Measurements from ENCODE around the gene IFNGR2.
A peak's percentile ranks its signal among the peaks of the same experiment; 100 is the strongest.
"Not testable (repeated sequence)": the region's sequence is repeated elsewhere in the genome, so short reads cannot be mapped to it uniquely, and the experiment has no call there.

IFNGR2 gene

GRCh38 chr21:33360881-33361602 lies 42.2 kb upstream of the IFNGR2 start:
- ChIA-PET CTCF (interaction anchor here (0.7 to 5.6 kb wide), 61 partner anchors 12 to 718 kb away, joined by 3 to 142 read pairs (median 6); partner anchors contain the start of genes IFNAR1, IL10RB and TMEM50B), POLR2A (interaction anchor here (0.6 to 2.0 kb wide), 5 partner anchors 43 to 713 kb away, joined by 3 to 12 read pairs (median 7); partner anchors contain the start of genes IFNGR2, MRPS6, SLC5A3 and TMEM50B)
- peak; percentile 80 for DNase-seq (ENCODE audit: extremely low spot score)
- peak; percentile 92 for TF ChIP-seq CTCF (IDR thresholded peaks at IDR 0.05; ENCODE audit: control extremely low read depth, extremely low read depth, low read depth, missing control alignments)

- ChIA-PET POLR2A (interaction anchor here (0.6 to 2.0 kb wide), 6 partner anchors 18 to 711 kb away, joined by 4 to 12 read pairs (median 7); partner anchors contain the start of genes IFNGR2, MRPS6 and SLC5A3), CTCF (interaction anchor here (0.8 to 5.6 kb wide), 44 partner anchors 13 to 719 kb away, joined by 3 to 142 read pairs (median 6); partner anchors contain the start of genes IFNAR1, IL10RB and TMEM50B)
- no peak for DNase-seq (ENCODE audit: extremely low spot score)
- no peak for TF ChIP-seq CTCF (IDR thresholded peaks at IDR 0.05; ENCODE audit: control extremely low read depth, extremely low read depth, low read depth, missing control alignments)
Observed at GRCh38 chr21:33362044-33362555, 41.1 kb upstream of the IFNGR2 start.

- CTCF ChIA-PET, result interaction anchor here (0.8 to 1.0 kb wide), 2 partner anchors 16 to 242 kb away, joined by 3 to 4 read pairs; no protein-coding TSS in a partner anchor
- DNase-seq (ENCODE audit: extremely low spot score); POLR2A ChIA-PET: not testable (repeated sequence)
Observed at GRCh38 chr21:33363911-33364609, 39.2 kb upstream of the IFNGR2 start.

GRCh38 chr21:33364830-33365229 lies 38.4 kb upstream of the IFNGR2 start:
- ChIA-PET CTCF (no interaction called here), POLR2A (no interaction called here)
- TF ChIP-seq CTCF (IDR thresholded peaks at IDR 0.05; ENCODE audit: control extremely low read depth, extremely low read depth, low read depth, missing control alignments), result no peak
- DNase-seq (ENCODE audit: extremely low spot score), result no peak

GRCh38 chr21:33367309-33367973 lies 35.8 kb upstream of the IFNGR2 start:
- TF ChIP-seq CTCF (IDR thresholded peaks at IDR 0.05; ENCODE audit: control extremely low read depth, extremely low read depth, low read depth, missing control alignments), result no peak
- no peak for DNase-seq (ENCODE audit: extremely low spot score)
- CTCF ChIA-PET, result interaction anchor here (0.8 to 1.5 kb wide), 6 partner anchors 14 to 170 kb away, joined by 3 to 4 read pairs (median 3); no protein-coding TSS in a partner anchor
- POLR2A ChIA-PET, result no interaction called here

- no peak for TF ChIP-seq CTCF (IDR thresholded peaks at IDR 0.05; ENCODE audit: control extremely low read depth, extremely low read depth, low read depth, missing control alignments)
- no peak for DNase-seq (ENCODE audit: extremely low spot score)
- ChIA-PET POLR2A (no interaction called here), CTCF (interaction anchor here (0.8 to 3.1 kb wide), 5 partner anchors 17 to 171 kb away, joined by 3 to 10 read pairs (median 3); no protein-coding TSS in a partner anchor)
Observed at GRCh38 chr21:33368124-33368523, 35.1 kb upstream of the IFNGR2 start.

Measured in GM10248 (cell line).